HK-2 (cell line): ENCODE data around the gene CYB561.
A peak's percentile ranks its signal among the peaks of the same experiment; 100 is the strongest.

Source experiments
- DNase-seq: peaks from one replicate; pipeline ENCODE4 v3.0.0-alpha.2; 2018; ENCODE audit not compliant: unreplicated experiment

The CYB561 gene

DNA sequence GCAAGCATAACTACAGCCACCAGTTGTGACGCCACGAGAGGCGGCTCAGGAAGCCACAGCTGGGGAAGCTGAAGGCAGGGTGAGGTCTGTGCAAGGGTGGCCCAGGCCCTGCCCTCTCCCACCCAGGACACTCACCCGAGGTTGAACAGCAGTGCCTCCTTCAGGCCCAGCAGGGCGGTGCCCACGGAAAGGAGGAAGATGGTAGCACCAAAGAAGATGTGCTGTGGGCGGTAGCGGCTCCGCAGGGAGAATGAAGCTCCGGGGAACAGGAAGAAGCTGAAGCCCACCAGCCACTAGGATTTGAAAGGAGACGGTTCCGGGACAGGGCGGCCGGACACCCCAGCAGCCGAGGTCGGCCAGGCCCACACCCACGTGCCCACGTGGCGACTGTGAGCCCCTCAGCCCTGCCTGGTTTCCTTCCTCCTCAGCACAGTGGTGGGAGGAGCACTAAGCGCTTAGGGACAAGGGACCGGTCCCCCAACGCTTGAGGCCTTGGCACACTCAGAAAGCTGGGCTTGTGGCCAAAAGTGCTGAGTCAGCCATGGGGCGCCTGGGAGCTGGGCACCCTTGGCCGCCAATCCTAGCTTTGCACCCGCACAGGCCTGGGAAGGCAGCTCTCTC lies 11.0 kb downstream of the CYB561 start:
- peak; percentile 49 for DNase-seq

DNA sequence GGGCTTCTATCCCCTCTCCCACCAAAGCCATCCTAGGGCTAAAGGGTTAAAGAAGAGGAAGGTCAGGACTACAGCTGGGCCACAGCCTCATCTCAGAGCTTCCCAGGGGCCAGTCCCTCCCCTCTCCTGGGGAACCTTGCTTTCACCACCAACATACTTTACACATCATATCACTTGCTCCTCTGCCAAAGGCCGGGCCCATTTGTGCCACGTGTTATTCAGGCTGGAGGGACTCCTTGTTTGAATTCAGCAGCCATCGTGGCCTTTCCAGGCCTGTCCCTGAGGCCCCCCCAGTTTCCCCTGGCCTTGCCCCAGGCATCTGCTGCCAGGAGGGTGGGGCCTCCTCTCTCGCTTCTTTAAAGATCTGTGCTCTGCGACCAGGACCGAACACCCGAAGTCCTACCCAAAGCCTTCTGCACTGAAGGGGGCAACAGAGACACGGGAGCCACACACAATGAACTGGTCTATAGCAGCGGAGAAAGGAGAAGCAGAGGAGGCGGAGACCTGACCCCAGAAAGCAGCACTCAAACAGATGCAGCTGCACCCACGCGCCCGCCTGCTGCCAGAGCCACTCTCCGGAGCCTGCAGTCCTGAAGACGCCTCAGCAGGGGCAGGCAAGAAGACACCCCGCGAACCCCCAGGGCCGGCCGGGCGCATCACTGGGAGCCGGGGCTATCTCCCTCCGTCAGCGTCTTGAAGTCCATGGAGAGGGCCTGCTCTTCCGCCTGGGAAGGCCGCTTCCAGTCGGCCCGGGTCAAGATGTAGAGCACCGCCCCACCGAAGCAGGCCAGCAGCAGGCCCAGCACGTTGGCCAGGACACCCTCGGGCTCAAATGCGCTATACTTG lies 12.1 kb downstream of the CYB561 start:
- DNase-seq = no peak

DNA sequence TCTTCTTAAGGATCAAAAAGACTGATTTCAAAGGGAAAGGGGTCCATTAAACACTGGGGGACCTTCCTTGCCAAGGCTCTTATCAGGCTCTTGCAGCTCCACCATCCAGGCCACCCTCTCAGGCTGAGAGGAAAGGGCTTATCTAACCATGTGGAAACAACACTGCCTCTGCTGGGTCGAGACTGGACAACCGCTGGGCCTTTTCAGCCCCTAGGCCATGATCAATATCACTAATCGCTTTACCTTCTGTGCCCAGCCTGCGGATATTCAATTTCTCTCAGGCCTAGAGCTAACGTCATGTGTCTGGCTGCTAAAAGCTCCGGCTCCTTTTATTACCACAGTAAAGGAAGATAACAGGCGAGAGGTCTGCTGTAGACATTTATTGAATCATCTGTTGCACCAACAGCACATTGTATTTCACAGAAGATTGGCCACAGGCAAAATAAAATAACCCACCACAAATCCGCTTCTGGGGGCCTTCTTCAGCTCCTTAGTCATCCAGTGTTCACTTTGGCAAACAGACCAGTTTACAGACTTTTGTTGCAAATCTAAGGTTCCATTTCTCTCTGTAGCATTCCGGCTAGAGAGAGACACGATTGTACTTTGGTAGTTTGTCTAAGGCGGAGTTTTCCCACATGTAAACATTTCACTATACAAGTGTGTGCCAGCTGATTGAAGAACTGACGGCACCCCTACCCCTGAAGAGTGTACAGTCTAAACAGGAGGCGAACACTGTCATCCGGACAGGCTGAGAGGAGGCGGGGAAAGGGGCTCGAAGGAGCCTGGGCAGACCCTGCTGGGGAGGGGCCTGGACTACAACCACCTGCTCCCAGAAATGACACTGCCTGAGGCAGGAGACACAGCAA lies 13.9 kb downstream of the CYB561 start:
- DNase-seq = no peak

DNA sequence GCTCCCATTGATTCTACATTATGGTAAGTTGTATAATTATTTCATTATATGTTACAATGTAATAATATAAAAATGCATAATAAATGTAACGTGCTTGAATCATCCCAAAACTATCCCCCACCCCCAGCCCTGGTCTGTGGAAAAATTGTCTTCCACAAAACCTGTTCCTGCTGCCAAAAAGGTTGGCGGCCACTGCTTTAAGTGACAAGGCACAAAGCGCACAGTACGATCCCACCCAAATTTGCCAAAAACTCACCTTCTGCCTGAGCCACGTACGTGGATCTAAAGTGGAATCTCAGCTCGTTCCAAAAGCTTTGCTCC lies 14.5 kb downstream of the CYB561 start:
- DNase-seq = no peak

DNA sequence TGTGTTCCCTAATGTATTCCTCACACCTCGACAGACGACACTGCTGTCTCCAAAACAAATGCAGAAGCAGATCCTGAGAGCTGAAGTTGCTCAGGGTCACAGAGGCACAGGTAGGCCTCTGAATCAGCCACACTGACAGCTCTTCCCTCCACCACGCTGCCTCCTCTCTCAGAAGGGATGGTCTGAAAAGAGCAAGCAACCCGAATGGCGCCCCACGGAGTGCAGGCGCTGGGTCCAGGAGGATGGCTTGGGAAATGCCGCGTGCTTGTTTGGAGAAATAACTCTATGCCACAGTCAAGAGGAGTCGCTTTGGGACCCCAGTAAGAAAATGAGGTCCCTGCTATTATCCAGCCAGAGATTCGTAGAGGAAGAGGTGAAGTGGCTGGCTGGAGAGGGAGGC lies 15.9 kb downstream of the CYB561 start:
- no peak for DNase-seq

DNA sequence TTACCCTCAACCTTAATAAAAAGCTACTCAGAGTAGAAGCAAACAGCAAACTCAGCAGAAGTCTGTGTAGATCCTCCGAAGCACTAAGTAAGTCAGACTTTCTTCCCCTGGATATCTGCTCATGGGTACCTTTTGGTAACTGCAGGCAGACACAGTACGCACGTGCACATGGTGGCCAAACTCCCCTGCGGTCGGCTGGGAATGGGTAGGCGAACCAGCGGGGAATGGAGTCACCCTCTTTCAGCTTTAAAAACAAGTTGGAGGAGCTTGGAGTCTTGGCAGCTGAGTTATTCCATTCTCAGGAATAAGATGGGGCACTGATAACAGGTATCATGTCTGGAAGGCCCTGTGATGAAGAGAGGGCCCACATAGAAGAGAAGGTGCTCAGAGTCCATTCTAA lies 16.3 kb downstream of the CYB561 start:
- no peak for DNase-seq

DNA sequence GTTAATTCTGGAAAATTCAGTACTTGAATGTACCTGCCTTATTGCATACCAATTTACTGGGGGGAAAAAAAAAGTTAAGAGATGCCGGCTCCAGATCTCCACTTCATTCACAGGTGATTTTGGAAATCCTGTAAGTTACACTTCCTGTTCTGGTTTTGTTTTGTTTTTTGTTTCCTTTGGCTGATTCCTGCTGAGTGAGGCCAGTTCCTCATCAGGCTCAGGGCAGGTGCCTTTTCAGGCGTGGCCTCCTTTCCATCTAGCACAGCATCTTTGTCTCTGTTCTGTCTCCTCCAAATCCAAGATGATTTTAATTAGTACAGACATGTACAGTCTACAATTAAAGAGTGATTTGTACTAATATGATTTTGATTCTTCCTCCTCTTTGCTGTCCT lies 19.2 kb downstream of the CYB561 start:
- DNase-seq = no peak

DNA sequence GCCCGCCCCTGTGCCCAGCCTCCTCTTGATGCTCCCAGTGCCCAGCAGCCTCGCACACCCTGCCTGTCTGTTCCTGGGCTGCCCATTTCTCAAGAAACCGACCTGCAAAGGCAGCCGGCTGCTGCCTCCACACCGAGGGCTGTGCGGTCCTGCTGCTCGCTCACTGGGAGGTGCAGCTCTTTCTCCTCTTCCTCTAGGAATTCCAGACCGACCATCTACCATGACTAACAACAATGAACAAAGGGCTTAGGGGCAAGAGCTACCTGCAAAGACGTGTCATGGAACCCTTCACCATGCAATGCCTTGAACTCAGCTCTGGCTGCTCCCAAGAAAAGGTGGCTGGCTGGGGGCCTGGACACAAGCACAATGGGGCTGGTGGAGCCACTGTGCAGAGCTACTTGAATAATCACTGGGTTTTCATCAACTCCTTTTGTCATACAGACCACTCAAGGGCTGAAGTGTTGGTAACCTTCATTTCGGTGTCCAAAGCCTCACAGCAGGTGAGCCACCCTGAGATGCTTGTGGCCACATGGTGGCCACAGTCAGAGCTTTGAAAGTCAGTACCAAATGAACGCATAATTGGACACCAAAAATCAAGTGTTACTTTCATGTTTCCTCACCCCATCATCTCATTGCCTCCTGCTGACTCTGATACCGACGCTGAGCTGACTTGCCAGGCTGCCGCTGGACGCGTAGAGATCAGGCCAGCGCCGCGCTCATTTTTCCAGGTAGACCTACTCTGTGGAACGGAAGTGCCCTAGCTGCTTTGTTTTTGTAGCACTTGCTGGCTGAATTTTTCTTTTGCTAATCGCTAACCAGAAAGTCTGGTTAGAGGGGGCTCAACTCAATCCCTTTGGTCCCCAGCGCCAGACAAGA lies 19.8 kb downstream of the CYB561 start:
- no peak for DNase-seq

DNA sequence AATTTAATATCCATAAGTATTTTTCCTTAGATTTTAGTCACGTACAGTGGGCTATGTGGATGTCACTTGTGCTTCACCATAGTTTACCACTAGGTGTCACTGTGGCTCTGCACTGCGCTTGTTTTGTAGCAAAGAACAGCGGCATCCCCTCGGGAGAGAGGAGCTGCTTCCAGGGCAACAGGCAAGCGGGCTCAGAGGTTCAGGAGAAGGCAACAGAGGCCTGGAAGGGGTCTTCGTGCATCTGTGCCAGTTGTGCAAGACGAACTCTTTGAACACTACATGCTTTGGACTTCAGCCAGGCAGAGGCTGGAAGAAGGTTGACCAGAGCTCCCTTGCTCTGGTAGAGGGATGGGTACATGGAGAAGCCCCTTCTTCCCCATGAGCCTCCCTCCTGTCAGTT lies 20.6 kb downstream of the CYB561 start:
- DNase-seq = peak; percentile 68

DNA sequence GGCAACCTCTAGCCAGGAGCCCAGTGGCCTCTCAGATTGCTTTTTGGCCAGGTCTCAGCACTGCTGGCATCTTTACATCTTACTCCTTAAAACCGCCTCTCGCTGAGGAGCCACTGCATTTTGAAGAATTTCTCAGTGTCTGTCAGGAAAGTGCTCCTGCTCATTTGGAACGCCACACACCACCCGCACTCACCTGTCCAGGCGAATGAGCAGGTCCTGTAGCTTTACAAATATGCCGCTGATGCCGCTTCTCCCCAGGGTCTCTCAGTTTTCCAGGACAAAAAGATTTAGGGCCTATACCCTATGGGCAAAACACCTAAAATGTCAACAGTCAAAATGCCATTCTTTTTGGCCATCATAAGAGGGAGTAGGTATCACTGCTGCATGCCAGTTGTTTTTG lies 22.1 kb downstream of the CYB561 start:
- no peak for DNase-seq

DNA sequence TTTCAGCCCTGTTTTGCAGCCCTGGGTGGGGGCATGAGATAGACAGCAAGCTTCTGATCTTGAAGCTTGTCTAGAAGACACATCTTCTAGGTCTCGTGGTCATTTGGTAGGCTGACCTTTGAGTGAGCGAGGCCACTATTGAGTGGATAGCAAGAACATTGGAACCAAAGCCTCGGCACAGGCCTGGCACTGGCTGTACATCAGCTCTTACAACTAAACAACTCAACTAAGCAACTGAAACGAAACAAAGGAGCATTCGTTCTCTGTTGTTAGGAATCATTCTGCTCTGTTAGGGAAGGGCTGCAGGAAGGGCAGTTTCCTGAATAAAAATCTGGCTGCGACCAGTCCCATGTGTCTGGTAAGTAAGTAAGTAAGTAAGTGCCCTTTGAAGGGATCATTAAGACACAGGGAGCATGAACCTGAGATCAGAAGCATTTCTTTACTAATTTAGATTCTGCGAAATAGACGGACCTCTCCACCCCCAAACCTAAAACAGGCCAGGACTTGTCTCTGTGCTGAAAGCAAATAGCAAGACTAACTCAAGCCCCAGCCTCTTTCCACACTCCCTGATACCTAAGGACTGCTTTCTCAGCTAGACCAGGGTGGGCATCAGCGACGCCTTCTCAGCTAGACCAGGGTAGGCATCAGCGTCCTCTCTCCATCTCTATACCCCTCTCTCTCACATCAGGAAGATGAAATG lies 22.7 kb downstream of the CYB561 start:
- no peak for DNase-seq

DNA sequence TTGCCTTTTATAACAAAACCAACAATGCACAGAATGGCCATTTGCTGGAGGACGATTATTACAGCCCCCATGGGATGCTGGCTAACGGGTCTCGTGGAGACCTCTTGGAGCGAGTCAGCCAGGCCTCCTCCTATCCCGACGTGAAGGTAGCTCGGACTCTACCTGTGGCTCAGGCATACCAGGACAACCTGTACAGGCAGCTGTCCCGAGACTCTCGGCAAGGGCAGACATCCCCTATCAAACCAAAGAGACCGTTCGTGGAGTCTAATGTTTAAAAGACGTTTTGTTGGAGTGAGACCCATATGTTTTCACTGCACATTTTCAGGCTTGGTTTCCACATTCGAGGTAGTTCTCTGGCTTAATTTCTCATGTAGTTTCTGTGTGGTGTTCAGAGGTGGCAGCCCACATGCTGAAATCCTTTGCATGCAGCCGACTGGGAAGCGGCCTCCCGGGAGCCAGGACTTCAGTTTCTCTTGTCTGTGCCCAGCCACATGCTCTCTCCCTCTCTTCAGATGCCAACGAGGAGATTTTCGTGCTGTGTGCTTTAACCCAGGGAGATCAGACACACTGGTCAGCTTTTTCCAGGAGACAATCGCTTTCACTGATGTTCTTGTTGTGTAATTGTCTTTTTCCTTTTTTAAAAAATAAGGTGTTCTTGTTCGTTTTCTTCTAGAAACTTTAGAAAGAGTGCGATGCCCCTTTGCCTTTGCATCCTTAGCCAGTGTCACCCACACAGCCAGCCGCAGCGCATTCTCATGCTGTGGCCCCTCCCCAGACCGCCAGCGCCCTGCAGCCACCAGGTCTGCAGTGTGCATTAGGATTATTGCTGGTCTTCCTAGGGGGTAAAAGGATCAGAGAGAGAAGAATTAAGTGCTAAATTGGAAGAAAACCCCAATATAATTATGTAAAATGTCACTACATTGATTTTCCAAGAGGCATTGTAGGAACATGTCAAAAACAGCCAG lies 24.1 kb downstream of the CYB561 start:
- no peak for DNase-seq

DNA sequence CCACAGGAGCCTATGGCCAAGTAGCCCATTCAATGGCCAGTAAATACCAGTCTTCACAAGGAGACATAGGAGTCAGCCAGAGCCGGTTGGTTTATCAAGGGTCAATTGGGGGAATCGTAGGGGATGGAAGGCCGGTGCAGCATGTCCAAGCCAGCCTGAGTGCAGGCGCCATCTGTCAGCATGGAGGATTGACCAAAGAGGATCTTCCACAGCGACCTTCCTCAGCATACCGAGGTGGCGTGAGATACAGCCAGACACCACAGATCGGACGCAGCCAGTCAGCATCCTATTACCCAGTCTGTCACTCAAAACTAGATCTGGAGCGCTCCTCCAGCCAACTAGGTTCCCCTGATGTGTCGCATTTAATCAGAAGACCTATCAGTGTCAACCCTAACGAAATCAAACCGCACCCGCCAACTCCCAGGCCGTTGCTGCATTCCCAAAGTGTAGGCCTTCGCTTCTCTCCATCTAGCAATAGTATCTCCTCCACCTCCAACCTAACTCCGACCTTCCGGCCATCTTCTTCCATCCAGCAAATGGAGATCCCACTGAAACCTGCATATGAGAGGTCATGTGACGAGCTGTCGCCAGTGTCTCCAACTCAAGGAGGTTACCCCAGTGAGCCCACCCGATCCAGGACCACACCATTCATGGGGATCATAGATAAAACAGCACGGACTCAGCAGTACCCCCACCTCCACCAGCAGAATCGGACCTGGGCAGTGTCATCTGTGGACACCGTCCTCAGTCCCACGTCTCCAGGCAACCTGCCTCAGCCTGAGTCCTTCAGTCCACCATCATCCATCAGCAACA lies 25.0 kb downstream of the CYB561 start:
- DNase-seq = no peak

DNA sequence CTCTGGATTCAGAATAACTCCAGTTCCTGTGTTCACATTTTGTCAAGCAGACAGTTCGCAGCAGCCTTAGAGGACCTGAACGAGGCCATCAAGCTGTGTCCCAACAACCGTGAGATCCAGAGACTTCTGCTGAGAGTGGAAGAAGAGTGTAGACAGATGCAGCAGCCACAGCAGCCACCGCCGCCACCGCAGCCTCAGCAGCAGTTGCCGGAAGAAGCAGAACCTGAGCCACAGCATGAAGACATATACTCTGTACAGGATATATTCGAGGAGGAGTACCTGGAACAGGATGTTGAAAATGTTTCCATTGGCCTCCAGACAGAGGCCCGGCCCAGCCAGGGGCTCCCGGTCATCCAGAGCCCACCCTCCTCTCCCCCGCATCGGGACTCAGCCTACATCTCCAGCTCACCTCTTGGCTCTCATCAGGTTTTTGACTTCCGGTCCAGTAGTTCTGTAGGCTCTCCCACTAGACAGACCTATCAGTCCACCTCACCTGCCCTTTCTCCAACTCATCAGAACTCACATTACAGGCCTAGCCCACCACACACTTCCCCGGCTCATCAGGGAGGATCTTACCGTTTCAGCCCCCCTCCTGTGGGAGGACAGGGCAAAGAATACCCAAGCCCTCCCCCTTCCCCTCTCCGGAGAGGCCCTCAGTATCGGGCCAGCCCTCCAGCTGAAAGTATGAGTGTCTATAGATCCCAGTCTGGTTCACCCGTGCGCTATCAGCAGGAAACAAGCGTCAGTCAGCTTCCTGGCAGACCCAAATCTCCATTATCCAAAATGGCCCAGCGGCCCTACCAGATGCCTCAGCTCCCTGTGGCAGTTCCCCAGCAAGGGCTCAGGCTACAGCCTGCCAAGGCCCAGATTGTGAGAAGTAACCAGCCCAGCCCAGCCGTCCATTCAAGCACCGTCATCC lies 25.9 kb downstream of the CYB561 start:
- no peak for DNase-seq

DNA sequence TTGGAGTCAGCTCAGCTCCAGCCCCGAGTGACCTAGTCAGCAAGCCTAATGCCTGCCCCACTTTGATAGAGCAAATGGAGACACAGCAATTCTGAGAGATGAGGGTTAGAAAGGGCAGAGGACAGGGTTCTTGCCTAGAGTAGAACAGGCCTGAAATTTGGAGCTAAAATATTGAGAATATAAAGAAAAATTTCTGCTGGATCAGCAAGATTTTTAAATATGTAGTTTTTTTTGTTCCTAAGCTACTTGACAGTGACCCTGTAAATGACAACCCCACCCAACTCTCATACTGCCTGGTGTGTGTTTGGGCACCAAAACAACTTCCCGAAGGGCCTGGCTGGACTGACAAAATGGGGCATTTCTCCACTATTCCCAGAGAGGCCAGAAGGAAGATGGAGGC lies 26.7 kb downstream of the CYB561 start:
- DNase-seq = no peak

DNA sequence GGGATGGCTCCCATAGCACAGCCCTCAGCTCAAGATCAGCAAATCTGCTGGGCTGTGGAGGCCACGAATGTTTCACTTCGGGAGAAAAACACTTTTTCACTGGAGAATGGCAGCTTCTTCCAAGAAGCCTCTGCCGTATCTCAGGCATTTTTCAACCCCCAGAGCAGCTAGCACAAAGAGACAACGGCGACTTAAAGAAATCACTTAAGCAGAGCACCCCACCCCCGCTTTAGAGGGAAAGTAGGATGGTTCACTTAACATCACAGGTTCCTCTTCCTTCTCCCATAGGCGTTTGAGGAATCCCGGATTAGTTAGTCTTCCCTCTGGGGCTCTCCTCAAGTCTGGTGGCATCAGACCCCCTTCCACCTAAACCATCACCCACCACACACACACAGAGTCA lies 27.6 kb downstream of the CYB561 start:
- no peak for DNase-seq

DNA sequence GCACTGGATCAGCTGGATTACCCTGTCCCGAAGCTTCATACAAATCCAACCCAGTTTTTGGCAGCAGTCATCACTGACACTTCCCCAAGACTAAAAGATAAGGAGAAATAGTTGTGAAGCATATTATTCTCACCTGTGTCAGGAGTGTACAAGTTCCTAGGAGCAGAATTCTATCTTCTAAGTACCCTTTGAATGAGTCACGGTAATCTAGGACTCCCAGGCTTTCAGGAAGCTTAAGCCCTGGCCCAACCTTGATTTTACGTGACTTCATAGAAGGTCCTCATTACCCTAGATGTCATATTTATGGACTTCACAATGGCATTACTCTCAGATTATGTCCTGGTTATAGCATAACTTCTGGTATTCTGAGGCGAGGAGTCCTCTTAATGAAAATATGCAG lies 31.9 kb downstream of the CYB561 start:
- no peak for DNase-seq

DNA sequence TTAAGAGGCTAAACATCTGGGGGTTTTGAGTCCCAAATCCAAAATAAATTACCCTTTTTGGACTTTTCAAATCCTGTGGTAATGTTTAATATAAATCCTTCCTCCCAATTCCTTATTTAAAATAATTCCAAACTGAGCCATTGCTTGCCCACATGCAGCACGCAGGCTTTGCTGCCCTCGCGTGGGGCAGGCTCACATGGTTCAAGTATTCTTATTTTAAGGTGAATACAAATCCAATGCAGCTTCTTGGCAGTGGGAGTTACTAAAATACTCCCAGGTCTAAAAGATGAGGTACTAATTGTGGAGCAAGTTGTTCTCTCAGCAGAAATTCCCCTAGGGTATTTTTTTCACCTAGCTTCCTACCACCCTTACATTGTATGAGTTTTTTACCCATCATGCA lies 33.0 kb downstream of the CYB561 start:
- DNase-seq = no peak
